GM23248 (cell line): ENCODE measurements around the gene CASKIN1. TPM values are rescaled to one million over a fixed set of nuclear protein-coding genes. Genes with fewer than 3 reads are reported as not detected.

Source experiments
- DNase-seq: peaks from one replicate; pipeline ENCODE4 v3.0.0-alpha.2; 2015
- H2AFZ ChIP-seq: fragments of 200-600 bp; sonication (generic); 2 replicates; pipeline ENCODE4 v1.6.1; 2016; ENCODE audit warnings: antibody characterized with exemption
- H3F3A ChIP-seq: fragments of 200-600 bp; sonication (generic); 2 replicates; pipeline ENCODE4 v1.6.1; 2016; ENCODE audit warnings: mild to moderate bottlenecking, antibody characterized with exemption, mixed run types; ENCODE audit not compliant: insufficient read depth
- H3K27ac ChIP-seq: fragments of 200-600 bp; sonication (generic); 2 replicates; pipeline ENCODE4 v1.5.1; 2016; ENCODE audit warnings: mild to moderate bottlenecking
- H3K27me3 ChIP-seq: fragments of 200-600 bp; sonication (generic); replicated peaks from 2 replicates; pipeline ENCODE4 v1.6.1; 2016; ENCODE audit warnings: mild to moderate bottlenecking; ENCODE audit not compliant: insufficient read depth
- H3K36me3 ChIP-seq: fragments of 200-600 bp; sonication (generic); 2 replicates; pipeline ENCODE4 v1.6.1; 2016; ENCODE audit warnings: low read depth, mild to moderate bottlenecking
- H3K4me1 ChIP-seq: fragments of 200-600 bp; sonication (generic); 2 replicates; pipeline ENCODE4 v1.6.1; 2016; ENCODE audit warnings: mild to moderate bottlenecking; ENCODE audit not compliant: insufficient read depth
- H3K4me2 ChIP-seq: fragments of 200-600 bp; sonication (generic); one replicate; pipeline ENCODE4 v1.6.1; 2016; ENCODE audit warnings: mild to moderate bottlenecking; ENCODE audit not compliant: unreplicated experiment
- H3K4me3 ChIP-seq: fragments of 200-600 bp; sonication (generic); 2 replicates; pipeline ENCODE4 v1.5.1; 2016; ENCODE audit warnings: mild to moderate bottlenecking
- H3K79me2 ChIP-seq: fragments of 200-600 bp; sonication (generic); 2 replicates; pipeline ENCODE4 v1.6.1; 2016; ENCODE audit warnings: mild to moderate bottlenecking; ENCODE audit not compliant: insufficient read depth
- H3K9ac ChIP-seq: fragments of 200-600 bp; sonication (generic); 2 replicates; pipeline ENCODE4 v1.6.1; 2016; ENCODE audit warnings: mild to moderate bottlenecking
- H3K9me2 ChIP-seq: fragments of 200-600 bp; sonication (generic); 2 replicates; pipeline ENCODE4 v1.6.1; 2016; ENCODE audit warnings: mixed run types, mild to moderate bottlenecking, moderate library complexity; ENCODE audit not compliant: insufficient read depth
- H3K9me3 ChIP-seq: fragments of 200-600 bp; sonication (generic); one replicate; pipeline ENCODE4 v1.6.1; 2017; ENCODE audit warnings: low read depth
- H4K20me1 ChIP-seq: fragments of 200-600 bp; sonication (generic); 2 replicates; pipeline ENCODE4 v1.6.0; 2016; ENCODE audit not compliant: insufficient read depth
- EZH2 ChIP-seq: fragments of 200-600 bp; sonication (generic); IDR thresholded peaks from 2 replicates; pipeline ENCODE4 v1.6.1; 2018; ENCODE audit warnings: antibody characterized with exemption, mild to moderate bottlenecking; ENCODE audit not compliant: insufficient read depth, poor library complexity, severe bottlenecking
- EZH2phosphoT487 ChIP-seq: fragments of 200-600 bp; sonication (generic); IDR thresholded peaks from 2 replicates; pipeline ENCODE4 v1.6.1; 2018; ENCODE audit warnings: antibody characterized with exemption, moderate library complexity, mild to moderate bottlenecking, low read depth; ENCODE audit not compliant: insufficient read depth
- WGBS, 2 experiments: methylation state at CpG; one replicate each; pipeline ENCODE4 v1.1.6; 2015 to 2017; ENCODE audit warnings: low lambda C conversion rate in 2 of 2, low coverage in 1 of 2; ENCODE audit errors: missing lambda C conversion rate in 2 of 2; 5-methylcytosine and 5-hydroxymethylcytosine counted together
- in situ Hi-C: fragments of 300-500 bp; cut with MboI; formaldehyde crosslinking; loops from 2 replicates; pipeline ENCODE4 v1.15.0; 2020
- polyA plus RNA-seq: library from polyadenylated mRNA; unstranded; fragments of >200 nt; fragmentation: Nextera tagmentation; extraction: Ambion mirVana; gene quantifications from 2 replicates; pipeline ENCODE4 v1.2.1, GENCODE V29; 2016
- total RNA-seq: library from RNA; depleted of rRNA; stranded (reverse); fragments of >200 nt; shearing (Covaris generic); gene quantifications from 2 replicates; pipeline ENCODE4 v1.2.3, GENCODE V29; 2014

Gene CASKIN1
- total and polyA plus RNA-seq, 2 experiments from 2014 or later: not detected

DNA sequence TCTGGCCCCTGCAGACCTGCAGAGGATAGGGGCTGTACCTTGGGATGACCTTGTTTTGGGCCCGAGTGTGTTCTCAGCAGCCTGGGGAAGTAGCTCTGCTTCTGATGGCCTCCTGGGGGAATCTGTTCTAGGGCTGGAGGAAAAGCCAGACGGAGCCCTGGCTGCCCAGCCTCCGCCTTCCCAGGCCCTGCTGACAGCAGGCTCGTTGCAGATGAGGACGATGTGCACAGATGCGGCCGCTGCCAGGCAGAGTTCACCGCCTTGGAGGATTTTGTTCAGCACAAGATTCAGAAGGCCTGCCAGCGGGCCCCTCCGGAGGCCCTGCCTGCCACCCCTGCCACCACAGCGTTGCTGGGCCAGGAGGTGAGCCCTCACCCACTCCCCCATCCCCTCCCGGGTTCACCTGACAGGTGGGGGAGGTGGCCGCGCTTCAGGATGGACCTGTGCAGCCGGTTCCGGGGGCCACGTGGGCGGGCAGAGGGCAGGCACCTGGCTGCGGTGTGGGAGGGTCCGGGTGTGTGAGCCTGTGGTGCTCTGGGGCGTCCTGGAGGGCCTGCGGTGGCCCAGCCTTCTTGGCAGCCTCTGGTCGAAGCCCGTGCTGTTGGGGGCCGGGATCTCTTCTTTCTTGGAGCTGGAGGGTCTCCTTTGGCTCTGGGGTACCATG, 31.9 kb upstream of the CASKIN1 start:
- Histone ChIP-seq H3K36me3 (no peaks in the 10 kb centered on the region; the same call in 1 of the 2 replicates), H3K79me2 (peaks cover 56% of the 10 kb centered on the region), H3F3A (no peaks in the 10 kb centered on the region), H3K9ac (no peak overlapping the region), H4K20me1 (no peaks in the 10 kb centered on the region), H3K9me2 (no peaks in the 10 kb centered on the region), H2AFZ (no peak overlapping the region), H3K27me3 (no peaks in the 10 kb centered on the region), H3K4me1 (peaks cover 19% of the 10 kb centered on the region), H3K4me3 (no peak overlapping the region), H3K9me3 (no peaks in the 10 kb centered on the region), H3K27ac (no peak overlapping the region), H3K4me2 (no peak overlapping the region)
- 91 to 95% methylated on average over 21 to 25 of the region's 25 CpGs for WGBS, 2 experiments
- DNase-seq: no peak
- TF ChIP-seq EZH2phosphoT487 (no peak), EZH2 (no peak)
- in situ Hi-C loops: no loop called here

GRCh38 chr16:2226918-2227317, 30.5 kb upstream of the CASKIN1 start:
- Histone ChIP-seq H3K4me1 (peaks cover 19% of the 10 kb centered on the region), H2AFZ (no peak overlapping the region), H3K9me2 (no peaks in the 10 kb centered on the region), H3K4me2 (no peak overlapping the region), H3K36me3 (no peaks in the 10 kb centered on the region; the same call in 1 of the 2 replicates), H3K4me3 (no peak overlapping the region), H3K9me3 (no peaks in the 10 kb centered on the region), H4K20me1 (no peaks in the 10 kb centered on the region), H3F3A (no peaks in the 10 kb centered on the region), H3K9ac (no peak overlapping the region), H3K79me2 (peaks cover 56% of the 10 kb centered on the region), H3K27ac (no peak overlapping the region), H3K27me3 (no peaks in the 10 kb centered on the region)
- WGBS, 2 experiments: 94 to 98% methylated on average over 6 of the region's 6 CpGs
- TF ChIP-seq EZH2: no peak
- TF ChIP-seq EZH2phosphoT487: no peak
- in situ Hi-C loops: no loop called here
- DNase-seq: no peak

DNA sequence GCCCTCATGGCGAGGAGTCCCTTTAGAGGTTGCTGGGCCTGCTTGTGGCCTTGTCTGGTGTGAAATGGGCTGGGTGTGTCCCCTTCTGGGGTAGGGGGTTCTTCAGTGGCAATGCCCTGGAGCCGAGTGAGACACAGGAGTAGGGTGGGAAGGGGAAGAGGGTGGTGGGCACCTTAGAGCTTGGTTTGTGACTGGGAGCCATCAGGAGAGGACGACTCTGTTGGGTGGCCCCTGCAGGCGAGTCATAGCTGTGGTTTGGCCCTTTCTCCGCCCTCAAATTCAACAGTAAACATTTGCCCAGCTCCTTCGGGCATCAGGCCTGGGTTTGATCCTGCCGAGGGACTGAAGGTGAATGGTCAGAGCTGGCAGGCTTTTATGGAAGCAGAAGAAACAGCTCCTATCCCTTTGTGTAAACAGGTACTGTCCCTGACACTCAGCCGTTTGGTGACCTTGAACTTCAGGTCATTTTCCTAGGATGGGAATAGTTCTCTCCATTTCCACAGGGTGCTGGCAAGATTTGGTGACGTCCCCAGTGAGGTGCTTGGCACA, 29.9 kb upstream of the CASKIN1 start:
- Histone ChIP-seq H3K9me3 (no peaks in the 10 kb centered on the region), H3K4me3 (no peak overlapping the region), H4K20me1 (no peaks in the 10 kb centered on the region), H3K79me2 (peaks cover 56% of the 10 kb centered on the region), H3K27ac (no peak overlapping the region), H3K36me3 (no peaks in the 10 kb centered on the region; the same call in 1 of the 2 replicates), H3K4me1 (peaks cover 19% of the 10 kb centered on the region), H3K4me2 (no peak overlapping the region), H3K9ac (no peak overlapping the region), H2AFZ (no peak overlapping the region), H3K27me3 (no peaks in the 10 kb centered on the region), H3F3A (no peaks in the 10 kb centered on the region), H3K9me2 (no peaks in the 10 kb centered on the region)
- DNase-seq: no peak
- WGBS, 2 experiments: 77 to 78% methylated on average over 9 of the region's 9 CpGs
- in situ Hi-C loops: no loop called here
- TF ChIP-seq EZH2 (no peak), EZH2phosphoT487 (no peak)

DNA sequence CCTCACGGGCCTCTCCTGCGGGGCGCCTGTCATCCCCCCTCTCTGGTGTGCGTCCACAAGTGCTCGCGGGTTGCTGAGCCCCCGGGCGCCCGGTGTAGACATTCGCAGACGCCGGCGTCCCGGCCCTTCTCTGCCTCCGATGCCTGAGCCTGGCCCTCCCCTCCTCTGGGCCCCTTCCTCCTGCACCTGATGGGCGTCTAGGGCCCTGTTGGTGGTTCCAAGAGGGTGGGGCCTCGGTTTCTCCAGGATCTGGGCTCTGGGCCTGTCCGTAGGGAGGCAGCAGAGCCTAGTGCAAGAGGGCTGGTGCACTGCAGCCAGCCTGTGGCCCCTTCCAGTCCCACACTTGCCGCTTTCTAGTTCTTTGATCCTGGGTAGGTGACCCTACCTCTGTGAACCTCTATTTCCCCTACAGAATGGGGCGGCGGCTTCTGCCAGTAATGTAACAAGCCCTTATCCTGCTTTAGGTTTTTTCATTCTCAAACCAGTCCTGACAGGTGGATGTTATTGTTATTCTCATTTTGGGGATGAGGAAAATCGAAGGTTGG, 27.6 kb upstream of the CASKIN1 start:
- H3K79me2 ChIP-seq: peaks cover 54% of the 10 kb centered on the region
- WGBS, 2 experiments: 7 to 8% methylated on average over 22 of the region's 22 CpGs
- no peaks in the 10 kb centered on the region for H3K9me3 ChIP-seq
- H3K4me3 ChIP-seq: peak overlapping the region; percentile 83
- DNase-seq: peak; percentile 74
- no peaks in the 10 kb centered on the region for H3K9me2 ChIP-seq
- H3K27ac ChIP-seq: peak overlapping the region; percentile 51
- in situ Hi-C loops: no loop called here
- peak overlapping the region; percentile 89 for H3K9ac ChIP-seq
- H3K4me2 ChIP-seq: peak overlapping the region; percentile 90
- no peaks in the 10 kb centered on the region for H3K36me3 ChIP-seq
- H2AFZ ChIP-seq: peak overlapping the region; percentile 72
- no peaks in the 10 kb centered on the region for H4K20me1 ChIP-seq
- H3K4me1 ChIP-seq: peaks cover 19% of the 10 kb centered on the region
- TF ChIP-seq EZH2 (no peak), EZH2phosphoT487 (no peak)
- H3K27me3 ChIP-seq: no peaks in the 10 kb centered on the region
- no peaks in the 10 kb centered on the region for H3F3A ChIP-seq
